ENCODE measurements around the gene SLC13A1.
A peak's percentile ranks its signal among the peaks of the same experiment; 100 is the strongest.

DNA sequence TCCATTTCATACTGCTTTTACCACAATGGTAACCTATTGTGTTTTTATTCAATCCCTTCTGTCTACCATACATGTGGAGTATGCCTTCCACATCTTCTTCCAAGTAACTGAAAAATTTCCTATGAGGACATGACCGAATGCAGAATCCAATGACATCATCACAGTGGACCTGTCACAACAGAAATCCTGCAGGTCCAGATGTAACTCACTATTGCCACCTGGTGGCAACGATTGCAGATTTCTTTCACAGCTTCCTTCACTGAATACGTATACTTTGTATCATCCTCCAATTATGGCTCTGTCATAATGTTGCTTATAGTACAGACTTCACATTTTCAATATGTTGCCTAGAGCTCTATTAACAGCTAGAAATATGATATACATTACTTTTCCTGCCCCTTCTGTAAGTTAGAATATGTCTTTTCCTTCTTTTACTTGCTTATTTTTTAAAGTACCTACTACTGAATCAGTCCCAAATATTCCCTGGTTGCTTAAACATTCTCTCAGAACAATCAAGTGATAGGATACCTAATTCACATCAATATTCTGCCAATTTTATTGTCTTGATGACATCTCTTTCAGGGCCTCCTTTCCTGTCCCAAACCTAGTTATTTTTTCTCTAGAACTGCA is 45.4 kb downstream of the SLC13A1 start:
- TF ChIP-seq, protein P1, sequence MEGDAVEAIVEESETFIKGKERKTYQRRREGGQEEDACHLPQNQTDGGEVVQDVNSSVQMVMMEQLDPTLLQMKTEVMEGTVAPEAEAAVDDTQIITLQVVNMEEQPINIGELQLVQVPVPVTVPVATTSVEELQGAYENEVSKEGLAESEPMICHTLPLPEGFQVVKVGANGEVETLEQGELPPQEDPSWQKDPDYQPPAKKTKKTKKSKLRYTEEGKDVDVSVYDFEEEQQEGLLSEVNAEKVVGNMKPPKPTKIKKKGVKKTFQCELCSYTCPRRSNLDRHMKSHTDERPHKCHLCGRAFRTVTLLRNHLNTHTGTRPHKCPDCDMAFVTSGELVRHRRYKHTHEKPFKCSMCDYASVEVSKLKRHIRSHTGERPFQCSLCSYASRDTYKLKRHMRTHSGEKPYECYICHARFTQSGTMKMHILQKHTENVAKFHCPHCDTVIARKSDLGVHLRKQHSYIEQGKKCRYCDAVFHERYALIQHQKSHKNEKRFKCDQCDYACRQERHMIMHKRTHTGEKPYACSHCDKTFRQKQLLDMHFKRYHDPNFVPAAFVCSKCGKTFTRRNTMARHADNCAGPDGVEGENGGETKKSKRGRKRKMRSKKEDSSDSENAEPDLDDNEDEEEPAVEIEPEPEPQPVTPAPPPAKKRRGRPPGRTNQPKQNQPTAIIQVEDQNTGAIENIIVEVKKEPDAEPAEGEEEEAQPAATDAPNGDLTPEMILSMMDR (conservative IDR thresholded peaks at IDR 0.05; ENCODE audit: low read depth in 2 of 2) = peak; percentile 88 to 96
- TF ChIP-seq, protein P2, sequence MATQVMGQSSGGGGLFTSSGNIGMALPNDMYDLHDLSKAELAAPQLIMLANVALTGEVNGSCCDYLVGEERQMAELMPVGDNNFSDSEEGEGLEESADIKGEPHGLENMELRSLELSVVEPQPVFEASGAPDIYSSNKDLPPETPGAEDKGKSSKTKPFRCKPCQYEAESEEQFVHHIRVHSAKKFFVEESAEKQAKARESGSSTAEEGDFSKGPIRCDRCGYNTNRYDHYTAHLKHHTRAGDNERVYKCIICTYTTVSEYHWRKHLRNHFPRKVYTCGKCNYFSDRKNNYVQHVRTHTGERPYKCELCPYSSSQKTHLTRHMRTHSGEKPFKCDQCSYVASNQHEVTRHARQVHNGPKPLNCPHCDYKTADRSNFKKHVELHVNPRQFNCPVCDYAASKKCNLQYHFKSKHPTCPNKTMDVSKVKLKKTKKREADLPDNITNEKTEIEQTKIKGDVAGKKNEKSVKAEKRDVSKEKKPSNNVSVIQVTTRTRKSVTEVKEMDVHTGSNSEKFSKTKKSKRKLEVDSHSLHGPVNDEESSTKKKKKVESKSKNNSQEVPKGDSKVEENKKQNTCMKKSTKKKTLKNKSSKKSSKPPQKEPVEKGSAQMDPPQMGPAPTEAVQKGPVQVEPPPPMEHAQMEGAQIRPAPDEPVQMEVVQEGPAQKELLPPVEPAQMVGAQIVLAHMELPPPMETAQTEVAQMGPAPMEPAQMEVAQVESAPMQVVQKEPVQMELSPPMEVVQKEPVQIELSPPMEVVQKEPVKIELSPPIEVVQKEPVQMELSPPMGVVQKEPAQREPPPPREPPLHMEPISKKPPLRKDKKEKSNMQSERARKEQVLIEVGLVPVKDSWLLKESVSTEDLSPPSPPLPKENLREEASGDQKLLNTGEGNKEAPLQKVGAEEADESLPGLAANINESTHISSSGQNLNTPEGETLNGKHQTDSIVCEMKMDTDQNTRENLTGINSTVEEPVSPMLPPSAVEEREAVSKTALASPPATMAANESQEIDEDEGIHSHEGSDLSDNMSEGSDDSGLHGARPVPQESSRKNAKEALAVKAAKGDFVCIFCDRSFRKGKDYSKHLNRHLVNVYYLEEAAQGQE (IDR thresholded peaks at IDR 0.05; ENCODE audit: unreplicated experiment) = no peak
- TF ChIP-seq POLR2AphosphoS5 (IDR thresholded peaks at IDR 0.05; ENCODE audit: low read depth) (no peak), EZH2 (IDR thresholded peaks at IDR 0.05; ENCODE audit: low read depth, unreplicated experiment) (no peak), ZNF114 (CRISPR knock-in tag; IDR thresholded peaks at IDR 0.05) (no peak), JUNB (IDR thresholded peaks at IDR 0.05; ENCODE audit: unreplicated experiment) (no peak), CREB1 (CRISPR knock-in tag; IDR thresholded peaks at IDR 0.05; ENCODE audit: low read depth) (peak; percentile 88), EZH2phosphoT487 (IDR thresholded peaks at IDR 0.05; ENCODE audit: unreplicated experiment) (no peak), ZNF331 (CRISPR knock-in tag; IDR thresholded peaks at IDR 0.05; ENCODE audit: low read depth) (no peak), NANOG (IDR thresholded peaks at IDR 0.05; ENCODE audit: borderline replicate concordance) (no peak), STAT1 (IDR thresholded peaks at IDR 0.05; ENCODE audit: unreplicated experiment) (no peak)
- TF ChIP-seq, protein P3, sequence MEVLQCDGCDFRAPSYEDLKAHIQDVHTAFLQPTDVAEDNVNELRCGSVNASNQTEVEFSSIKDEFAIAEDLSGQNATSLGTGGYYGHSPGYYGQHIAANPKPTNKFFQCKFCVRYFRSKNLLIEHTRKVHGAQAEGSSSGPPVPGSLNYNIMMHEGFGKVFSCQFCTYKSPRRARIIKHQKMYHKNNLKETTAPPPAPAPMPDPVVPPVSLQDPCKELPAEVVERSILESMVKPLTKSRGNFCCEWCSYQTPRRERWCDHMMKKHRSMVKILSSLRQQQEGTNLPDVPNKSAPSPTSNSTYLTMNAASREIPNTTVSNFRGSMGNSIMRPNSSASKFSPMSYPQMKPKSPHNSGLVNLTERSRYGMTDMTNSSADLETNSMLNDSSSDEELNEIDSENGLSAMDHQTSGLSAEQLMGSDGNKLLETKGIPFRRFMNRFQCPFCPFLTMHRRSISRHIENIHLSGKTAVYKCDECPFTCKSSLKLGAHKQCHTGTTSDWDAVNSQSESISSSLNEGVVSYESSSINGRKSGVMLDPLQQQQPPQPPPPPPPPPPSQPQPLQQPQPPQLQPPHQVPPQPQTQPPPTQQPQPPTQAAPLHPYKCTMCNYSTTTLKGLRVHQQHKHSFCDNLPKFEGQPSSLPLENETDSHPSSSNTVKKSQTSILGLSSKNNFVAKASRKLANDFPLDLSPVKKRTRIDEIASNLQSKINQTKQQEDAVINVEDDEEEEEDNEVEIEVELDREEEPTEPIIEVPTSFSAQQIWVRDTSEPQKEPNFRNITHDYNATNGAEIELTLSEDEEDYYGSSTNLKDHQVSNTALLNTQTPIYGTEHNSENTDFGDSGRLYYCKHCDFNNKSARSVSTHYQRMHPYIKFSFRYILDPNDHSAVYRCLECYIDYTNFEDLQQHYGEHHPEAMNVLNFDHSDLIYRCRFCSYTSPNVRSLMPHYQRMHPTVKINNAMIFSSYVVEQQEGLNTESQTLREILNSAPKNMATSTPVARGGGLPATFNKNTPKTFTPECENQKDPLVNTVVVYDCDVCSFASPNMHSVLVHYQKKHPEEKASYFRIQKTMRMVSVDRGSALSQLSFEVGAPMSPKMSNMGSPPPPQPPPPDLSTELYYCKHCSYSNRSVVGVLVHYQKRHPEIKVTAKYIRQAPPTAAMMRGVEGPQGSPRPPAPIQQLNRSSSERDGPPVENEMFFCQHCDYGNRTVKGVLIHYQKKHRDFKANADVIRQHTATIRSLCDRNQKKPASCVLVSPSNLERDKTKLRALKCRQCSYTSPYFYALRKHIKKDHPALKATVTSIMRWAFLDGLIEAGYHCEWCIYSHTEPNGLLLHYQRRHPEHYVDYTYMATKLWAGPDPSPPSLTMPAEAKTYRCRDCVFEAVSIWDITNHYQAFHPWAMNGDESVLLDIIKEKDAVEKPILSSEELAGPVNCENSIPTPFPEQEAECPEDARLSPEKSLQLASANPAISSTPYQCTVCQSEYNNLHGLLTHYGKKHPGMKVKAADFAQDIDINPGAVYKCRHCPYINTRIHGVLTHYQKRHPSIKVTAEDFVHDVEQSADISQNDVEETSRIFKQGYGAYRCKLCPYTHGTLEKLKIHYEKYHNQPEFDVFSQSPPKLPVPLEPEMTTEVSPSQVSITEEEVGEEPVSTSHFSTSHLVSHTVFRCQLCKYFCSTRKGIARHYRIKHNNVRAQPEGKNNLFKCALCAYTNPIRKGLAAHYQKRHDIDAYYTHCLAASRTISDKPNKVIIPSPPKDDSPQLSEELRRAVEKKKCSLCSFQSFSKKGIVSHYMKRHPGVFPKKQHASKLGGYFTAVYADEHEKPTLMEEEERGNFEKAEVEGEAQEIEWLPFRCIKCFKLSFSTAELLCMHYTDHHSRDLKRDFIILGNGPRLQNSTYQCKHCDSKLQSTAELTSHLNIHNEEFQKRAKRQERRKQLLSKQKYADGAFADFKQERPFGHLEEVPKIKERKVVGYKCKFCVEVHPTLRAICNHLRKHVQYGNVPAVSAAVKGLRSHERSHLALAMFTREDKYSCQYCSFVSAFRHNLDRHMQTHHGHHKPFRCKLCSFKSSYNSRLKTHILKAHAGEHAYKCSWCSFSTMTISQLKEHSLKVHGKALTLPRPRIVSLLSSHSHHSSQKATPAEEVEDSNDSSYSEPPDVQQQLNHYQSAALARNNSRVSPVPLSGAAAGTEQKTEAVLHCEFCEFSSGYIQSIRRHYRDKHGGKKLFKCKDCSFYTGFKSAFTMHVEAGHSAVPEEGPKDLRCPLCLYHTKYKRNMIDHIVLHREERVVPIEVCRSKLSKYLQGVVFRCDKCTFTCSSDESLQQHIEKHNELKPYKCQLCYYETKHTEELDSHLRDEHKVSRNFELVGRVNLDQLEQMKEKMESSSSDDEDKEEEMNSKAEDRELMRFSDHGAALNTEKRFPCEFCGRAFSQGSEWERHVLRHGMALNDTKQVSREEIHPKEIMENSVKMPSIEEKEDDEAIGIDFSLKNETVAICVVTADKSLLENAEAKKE (CRISPR knock-in tag; IDR thresholded peaks at IDR 0.05) = no peak

Data from GM23338 (cell line).